HG03045 (cell line): ENCODE data around the gene FAM47E.
"Not testable (repeated sequence)": the region's sequence is repeated elsewhere in the genome, so short reads cannot be mapped to it uniquely, and the experiment has no call there.

Source experiments
- ATAC-seq: cut with Tn5 transposase; IDR thresholded peaks from one replicate; pipeline ENCODE4 v1.9.1; 2021; ENCODE audit warnings: mild to moderate bottlenecking, moderate library complexity; ENCODE audit not compliant: unreplicated experiment

The FAM47E gene

GRCh38 chr4:76266627-76267026, 15.1 kb downstream of the FAM47E start:
- no peak for ATAC-seq

- ATAC-seq = no peak
These were observed 16.3 kb downstream of the FAM47E start for GRCh38 chr4:76267811-76268210.

DNA sequence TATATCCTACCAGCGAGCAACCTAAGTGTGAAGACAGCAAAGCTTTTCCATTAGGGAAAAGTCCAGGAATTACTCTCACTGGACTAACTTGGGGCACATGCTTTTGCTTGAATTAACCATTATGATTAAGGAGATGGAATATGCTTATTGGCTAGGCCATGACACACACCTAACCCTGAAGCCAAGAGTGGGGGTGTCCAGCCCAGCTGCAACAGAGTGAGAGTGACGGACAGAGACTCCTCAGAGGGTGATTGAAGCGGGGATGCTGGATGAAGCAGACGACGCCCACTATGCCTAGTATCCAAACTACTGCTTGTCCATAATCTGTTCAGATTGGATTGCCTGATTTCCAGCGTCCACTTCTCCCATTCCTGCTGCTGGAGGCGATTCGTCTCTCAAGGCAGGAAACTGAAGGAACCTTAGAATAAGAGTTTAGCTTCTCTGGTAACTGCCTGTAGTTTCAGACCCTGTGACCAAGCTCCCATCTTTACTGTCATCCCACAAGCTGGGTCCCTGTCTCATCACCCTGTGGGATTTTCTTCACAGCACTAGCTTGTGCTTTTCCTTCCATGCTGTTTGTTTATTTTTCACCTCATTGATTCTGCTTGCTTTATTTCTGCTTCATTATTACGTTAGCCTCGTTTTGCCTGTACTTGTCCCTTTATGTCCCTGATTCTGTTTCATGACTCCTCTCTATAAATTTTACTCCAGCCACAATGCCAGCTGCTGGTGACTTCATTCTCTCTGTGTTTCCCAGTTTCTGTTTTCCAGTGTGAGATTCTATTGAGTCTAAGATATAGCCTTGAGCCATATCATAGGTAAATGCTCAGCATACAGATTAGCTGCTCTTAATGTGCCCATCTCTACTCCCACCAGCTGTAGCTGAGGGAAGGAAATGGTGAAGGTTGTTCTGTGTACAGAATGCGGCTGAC, 19.0 kb downstream of the FAM47E start:
- no peak for ATAC-seq

- ATAC-seq = no peak
These were observed 19.7 kb downstream of the FAM47E start for GRCh38 chr4:76271248-76271647.

GRCh38 chr4:76272073-76272472, 20.6 kb downstream of the FAM47E start:
- ATAC-seq = no peak

DNA sequence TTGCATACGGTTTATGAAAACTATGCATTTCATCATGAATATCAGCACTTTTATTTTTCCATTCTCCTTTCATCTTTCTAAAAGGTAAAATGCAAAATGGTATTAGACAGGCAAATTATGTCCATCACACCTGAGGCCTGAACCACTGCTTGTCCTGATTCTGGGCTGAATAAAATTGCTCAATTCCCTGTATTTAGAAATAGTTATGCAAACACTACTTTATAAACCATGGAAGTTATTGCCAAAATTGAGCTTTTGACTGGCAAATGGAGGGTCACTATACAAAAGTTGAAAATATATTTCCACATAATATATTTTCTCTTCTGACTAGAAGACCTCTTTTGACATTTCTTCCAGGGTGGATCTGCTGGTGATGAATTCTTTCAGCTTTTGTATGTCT, 21.1 kb downstream of the FAM47E start:
- ATAC-seq = no peak

GRCh38 chr4:76272999-76273398, 21.5 kb downstream of the FAM47E start:
- ATAC-seq = no peak

DNA sequence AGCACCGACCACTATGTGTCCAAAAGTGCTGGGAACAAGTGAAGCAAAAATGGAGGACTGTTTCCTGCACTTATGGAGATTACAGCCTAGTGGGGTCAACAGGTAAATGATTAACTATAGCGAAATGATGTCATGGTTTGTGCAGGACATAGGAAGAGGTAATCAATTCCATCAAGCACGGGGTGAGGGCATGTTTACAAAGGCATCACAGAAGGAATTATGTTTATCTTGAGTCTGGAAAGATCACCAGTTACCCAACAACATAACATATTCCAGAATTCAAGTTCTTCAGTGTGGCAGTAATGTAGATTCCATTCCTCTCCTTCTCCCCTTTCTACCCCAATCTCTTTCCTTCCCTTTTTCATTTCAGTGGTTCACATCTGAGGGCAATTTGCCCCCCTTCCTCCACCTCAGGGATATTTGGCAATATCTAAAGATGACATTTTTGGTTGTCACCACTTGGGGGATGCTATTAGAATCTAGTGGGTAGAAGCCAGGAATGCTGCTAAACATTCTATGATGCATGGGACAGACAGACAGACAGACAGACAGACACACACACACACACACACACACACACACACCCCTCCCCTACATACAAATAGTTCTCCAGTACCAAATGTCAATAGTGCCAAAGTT, 24.1 kb downstream of the FAM47E start:
- no peak for ATAC-seq

- ATAC-seq = no peak
These were observed 25.3 kb downstream of the FAM47E start for GRCh38 chr4:76276813-76277212.

DNA sequence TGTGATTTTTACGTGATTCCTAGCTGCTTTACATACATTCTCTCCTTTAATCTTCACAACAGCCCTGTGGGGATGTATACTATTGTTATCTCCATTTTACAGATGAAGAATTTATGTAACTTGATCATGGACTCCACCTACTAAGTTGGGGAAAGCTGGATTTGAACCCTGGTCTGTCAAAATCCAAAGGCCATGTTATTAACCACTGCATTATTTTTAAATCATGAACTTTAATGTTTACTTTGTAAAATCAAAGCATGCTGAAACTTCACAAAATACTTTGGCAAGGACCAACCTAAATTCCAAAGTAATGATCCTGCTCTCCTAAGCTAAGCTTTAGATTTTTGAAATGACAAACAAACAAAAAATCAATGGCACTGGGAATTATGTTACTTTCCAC, 26.1 kb downstream of the FAM47E start:
- ATAC-seq = no peak

GRCh38 chr4:76278583-76278982, 27.1 kb downstream of the FAM47E start:
- no peak for ATAC-seq

GRCh38 chr4:76279462-76279861, 27.9 kb downstream of the FAM47E start:
- no peak for ATAC-seq

DNA sequence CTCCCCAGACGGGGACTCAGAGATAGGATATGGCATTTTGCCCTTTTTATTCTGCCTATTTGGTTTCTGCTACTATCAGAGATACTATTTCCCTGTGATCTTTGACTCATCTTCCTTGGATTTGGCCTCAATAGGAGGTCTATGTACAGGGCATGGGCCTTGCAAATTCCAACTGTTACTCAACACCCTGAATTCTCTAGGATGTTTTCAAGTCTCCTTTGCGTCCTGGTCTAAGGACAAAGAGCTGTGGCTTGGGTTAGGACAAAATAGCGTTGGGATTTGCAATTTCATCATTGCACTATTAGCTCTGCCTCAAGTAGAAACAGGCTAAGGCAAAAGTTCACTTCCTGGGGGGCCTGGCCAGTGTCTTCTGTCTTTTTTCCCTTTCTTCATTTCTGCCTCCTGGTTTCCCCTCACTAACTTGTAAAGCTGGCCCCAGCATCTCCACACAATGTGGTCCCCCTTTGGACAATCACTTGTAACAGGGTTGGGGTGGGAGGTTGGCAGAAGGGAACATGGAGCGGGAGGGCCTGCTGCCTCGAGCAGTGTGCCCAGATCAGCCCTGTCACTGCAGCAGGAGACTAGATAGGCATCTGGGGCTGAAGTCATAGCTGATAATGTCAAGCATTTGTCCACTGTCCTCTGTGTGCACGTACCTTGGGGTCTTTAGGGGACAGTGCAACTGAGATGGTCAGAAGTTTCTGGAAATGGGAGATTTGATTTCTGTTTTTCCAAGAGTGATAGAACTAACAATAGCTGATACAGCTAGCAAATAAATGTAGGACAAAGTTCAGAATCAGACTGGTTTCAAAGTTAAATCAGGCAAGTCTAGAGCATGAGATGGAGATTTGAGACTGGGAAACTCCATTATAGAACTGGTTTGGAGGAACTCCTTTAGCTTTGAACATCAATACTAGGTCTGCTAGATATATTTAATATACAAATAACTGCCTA, 29.2 kb downstream of the FAM47E start:
- no peak for ATAC-seq

DNA sequence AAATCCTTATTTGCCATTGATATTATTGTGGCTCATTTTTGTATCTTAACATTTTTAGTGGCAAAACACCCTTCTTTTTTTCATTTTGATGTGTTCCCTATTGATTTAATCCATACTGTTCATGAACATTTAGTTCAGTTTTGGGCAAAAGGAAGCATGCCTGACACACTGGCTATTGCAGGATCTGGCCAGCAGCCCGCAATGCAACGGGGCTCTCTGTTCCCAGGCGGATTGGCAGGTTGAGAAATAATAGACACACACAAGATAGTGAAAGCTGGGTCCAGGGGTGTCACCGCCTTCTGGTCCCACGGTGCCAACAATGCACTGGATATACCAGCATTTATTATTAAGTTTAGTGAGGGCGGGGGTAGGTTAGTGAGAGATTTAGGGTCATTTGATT, 30.1 kb downstream of the FAM47E start:
- not testable (repeated sequence) for ATAC-seq

DNA sequence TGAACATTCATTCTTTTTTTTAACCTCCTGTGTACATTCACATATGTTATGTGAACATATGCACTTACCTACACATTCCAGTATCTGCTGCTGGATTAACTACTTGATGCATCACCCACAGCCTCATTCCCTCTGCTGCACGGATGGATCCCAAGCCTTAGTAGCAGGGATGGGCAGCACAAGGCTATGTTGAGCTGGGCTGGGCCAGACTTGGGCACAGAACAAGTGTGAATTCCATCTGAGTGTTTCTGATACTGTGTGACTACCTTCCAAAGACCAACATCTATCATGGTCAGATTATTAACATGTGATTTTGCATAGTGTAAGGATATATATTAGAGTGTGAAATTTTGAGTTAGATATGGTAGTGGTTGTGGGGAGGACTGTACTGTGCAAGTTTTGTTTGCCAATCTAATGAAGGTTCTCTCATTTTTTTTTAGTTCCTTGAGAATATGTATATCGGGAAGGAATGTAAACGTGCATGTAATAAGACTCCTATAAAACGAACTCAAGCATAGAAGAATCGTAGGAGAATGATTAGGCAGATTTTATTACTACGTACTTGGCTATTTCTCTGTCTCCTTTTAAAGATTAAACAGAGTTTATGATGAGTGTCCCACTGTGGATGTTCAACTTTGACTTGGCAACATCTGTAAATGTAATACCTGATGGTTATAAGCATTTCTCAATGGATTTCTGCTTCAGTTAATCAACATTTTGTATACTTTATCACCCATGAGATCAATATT, 31.6 kb downstream of the FAM47E start:
- ATAC-seq = no peak

- ATAC-seq = no peak
These were observed 32.4 kb downstream of the FAM47E start for GRCh38 chr4:76283900-76284299.

- ATAC-seq = not testable (repeated sequence)
These were observed 36.3 kb downstream of the FAM47E start for GRCh38 chr4:76287811-76288210.

GRCh38 chr4:76292730-76293129, 41.2 kb downstream of the FAM47E start:
- no peak for ATAC-seq

DNA sequence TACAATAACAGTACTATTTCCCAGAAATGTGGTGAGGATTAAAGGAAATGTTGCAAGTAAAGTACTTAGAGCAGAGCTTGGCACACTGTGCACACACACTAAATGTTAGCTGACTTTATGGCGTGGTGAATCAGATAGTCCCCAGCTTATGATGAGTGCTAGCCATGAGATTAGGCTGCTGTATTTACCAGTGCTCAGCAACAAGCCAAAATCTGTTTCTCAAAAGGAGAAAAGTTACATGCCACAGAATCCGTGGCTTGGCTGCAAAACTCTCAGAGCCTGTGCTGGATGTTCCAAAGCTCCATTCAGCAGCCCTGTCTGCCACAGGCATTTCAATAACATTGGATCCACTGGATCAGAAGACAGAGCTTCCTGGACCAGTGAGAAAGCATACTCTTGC, 42.3 kb downstream of the FAM47E start:
- ATAC-seq = no peak

DNA sequence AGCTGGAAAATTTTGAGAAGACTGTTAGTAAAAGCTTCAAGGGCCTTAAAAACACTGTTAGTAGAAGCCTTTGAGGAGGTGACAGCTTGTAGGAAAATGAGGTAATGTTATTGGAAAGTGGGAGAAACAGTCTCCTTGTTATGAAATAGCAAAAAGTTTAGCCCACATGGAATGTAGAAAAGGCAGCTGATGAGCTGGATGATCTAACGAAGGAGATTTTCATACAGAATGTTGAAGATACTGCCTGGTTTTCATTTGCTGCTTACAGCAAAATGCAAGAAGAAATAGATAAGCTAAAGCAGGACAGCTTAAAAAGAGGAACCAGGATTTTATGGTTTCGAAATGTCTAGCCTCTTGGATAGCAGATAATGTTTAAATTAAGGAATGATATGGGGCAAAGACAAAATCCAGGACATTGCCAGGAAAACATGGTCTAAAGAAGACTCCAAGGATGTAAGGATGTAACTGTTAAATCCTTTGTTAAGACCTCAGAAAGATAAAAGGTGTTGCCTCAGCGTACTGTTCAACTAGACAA, 44.8 kb downstream of the FAM47E start:
- ATAC-seq = no peak
